GM12878 (cell line): ENCODE data around the gene ACP4. TPM values are rescaled to one million over a fixed set of nuclear protein-coding genes. Genes with fewer than 3 reads are reported as not detected.

ENCODE experiments used
- ATAC-seq: fragments of 200-7000 bp; cut with Tn5 transposase; 3 replicates; pipeline ENCODE4 v1.9.1; 2020; ENCODE audit warnings: mild to moderate bottlenecking, moderate library complexity
- BruUV-seq: library from RNA; stranded (reverse); fragments of 400-500 nt; replicated peaks from 2 replicates; lab custom pipeline; 2021; lab: Mats Ljungman, UMichigan
- CTCF ChIA-PET: fragments of 300-600 bp; sonication (Branson Sonifier 250); formaldehyde crosslinking; extraction: SDS; loops from one replicate; lab custom pipeline; 2021; ENCODE audit warnings: inconsistent platforms; lab: Yijun Ruan, JAX
- POLR2A ChIA-PET: fragments of 350-600 bp; formaldehyde crosslinking; extraction: SDS; loops from one replicate; lab custom pipeline; 2021; ENCODE audit warnings: inconsistent platforms; lab: Charles Lee
- RAD21 ChIA-PET: fragments of 300-600 bp; sonication (Branson Sonifier 250); formaldehyde crosslinking; loops from one replicate; lab custom pipeline; 2023; ENCODE audit warnings: antibody characterized with exemption; ENCODE audit not compliant: unreplicated experiment; lab: Charles Lee
- SMC1A ChIA-PET: fragments of 300-600 bp; sonication (Branson Sonifier 250); formaldehyde crosslinking; loops from one replicate; lab custom pipeline; 2023; ENCODE audit not compliant: unreplicated experiment, uncharacterized antibody; lab: Charles Lee
- DNase-seq: peaks from one replicate; pipeline ENCODE4 v3.0.0-alpha.2; 2011; ENCODE audit warnings: low read depth, low spot score
- FAIRE-seq: peaks from 3 replicates; lab custom pipeline; 2011; peaks lifted over from hg19 to GRCh38; lab: Jason Lieb, UNC
- H2AFZ ChIP-seq: 2 replicates; pipeline ENCODE4 v1.6.0; 2011; ENCODE audit warnings: low read depth, low read length, control low read depth; ENCODE audit not compliant: control insufficient read depth
- H3K27ac ChIP-seq: 2 replicates; pipeline ENCODE4 v1.5.1; 2011; ENCODE audit warnings: control low read depth; ENCODE audit not compliant: control insufficient read depth, insufficient read depth
- H3K27me3 ChIP-seq, 2 experiments: replicated peaks in 1 of 2; 2 replicates each; pipeline versions ENCODE4 v1.6.0 to v1.6.1; 2011; ENCODE audit warnings: low read length in 1 of 2; ENCODE audit not compliant: control insufficient read depth in 2 of 2, insufficient read depth in 2 of 2
- H3K36me3 ChIP-seq, 2 experiments: 2 replicates each; pipeline ENCODE4 v1.5.1; 2011; ENCODE audit warnings: low read length in 1 of 2; ENCODE audit not compliant: control insufficient read depth in 2 of 2, insufficient read depth in 2 of 2
- H3K4me1 ChIP-seq: 2 replicates; pipeline ENCODE4 v1.6.1; 2011; ENCODE audit warnings: mild to moderate bottlenecking, low read length, moderate library complexity, mixed read lengths; ENCODE audit not compliant: control insufficient read depth, insufficient read depth
- H3K4me2 ChIP-seq: 2 replicates; pipeline ENCODE4 v1.6.0; 2011; ENCODE audit warnings: control low read depth; ENCODE audit not compliant: control insufficient read depth, insufficient read depth
- H3K4me3 ChIP-seq: fragments of 200-600 bp; sonication (generic); 2 replicates; pipeline ENCODE4 v1.5.1; 2016
- H3K79me2 ChIP-seq: 2 replicates; pipeline ENCODE4 v1.6.0; 2011; ENCODE audit warnings: low read length; ENCODE audit not compliant: control insufficient read depth, insufficient read depth
- H3K9ac ChIP-seq: 2 replicates; pipeline ENCODE4 v1.8.0; 2011; ENCODE audit warnings: low read length, control low read depth, mixed read lengths; ENCODE audit not compliant: control insufficient read depth, insufficient read depth
- H3K9me3 ChIP-seq: replicated peaks from 3 replicates; pipeline ENCODE4 v1.5.1; 2011; ENCODE audit warnings: mild to moderate bottlenecking, low read length; ENCODE audit not compliant: control insufficient read depth, insufficient read depth
- H4K20me1 ChIP-seq: 2 replicates; pipeline ENCODE4 v1.6.0; 2011; ENCODE audit not compliant: control insufficient read depth, insufficient read depth
- BACH1 ChIP-seq: fragments of 450-650 bp; IDR thresholded peaks from 2 replicates; pipeline ENCODE4 v1.6.1; 2017; ENCODE audit warnings: mild to moderate bottlenecking, borderline replicate concordance
- HDGF ChIP-seq: fragments of 450-650 bp; IDR thresholded peaks from 2 replicates; pipeline ENCODE4 v1.6.1; 2016; ENCODE audit warnings: antibody characterized with exemption
- LARP7 ChIP-seq: fragments of 450-650 bp; IDR thresholded peaks from 2 replicates; pipeline ENCODE4 v1.6.1; 2017; ENCODE audit warnings: mild to moderate bottlenecking
- MLLT1 ChIP-seq: fragments of 450-650 bp; IDR thresholded peaks from 2 replicates; pipeline ENCODE4 v1.6.1; 2016; ENCODE audit warnings: mild to moderate bottlenecking
- NR2C1 ChIP-seq: fragments of 450-650 bp; IDR thresholded peaks from 2 replicates; pipeline ENCODE4 v1.6.1; 2017; ENCODE audit warnings: antibody characterized with exemption, mild to moderate bottlenecking, moderate library complexity
- PAX5 ChIP-seq: IDR thresholded peaks from 2 replicates; pipeline ENCODE4 v1.6.1; 2011; ENCODE audit warnings: low read depth, low read length, borderline replicate concordance
- PAX8 ChIP-seq: fragments of 450-650 bp; IDR thresholded peaks from 2 replicates; pipeline ENCODE4 v1.6.1; 2017; ENCODE audit warnings: mild to moderate bottlenecking, moderate library complexity
- PKNOX1 ChIP-seq: fragments of 450-650 bp; IDR thresholded peaks from 2 replicates; pipeline ENCODE4 v1.6.1; 2016; ENCODE audit warnings: mild to moderate bottlenecking
- SIX5 ChIP-seq: IDR thresholded peaks from 2 replicates; pipeline ENCODE4 v1.6.1; 2011; ENCODE audit warnings: mild to moderate bottlenecking, low read depth, low read length, moderate library complexity; ENCODE audit not compliant: severe bottlenecking
- SRF ChIP-seq, 2 experiments: IDR thresholded peaks; 2 replicates each; pipeline ENCODE4 v1.6.1; 2011; ENCODE audit warnings: low read depth in 2 of 2, low read length in 2 of 2, mild to moderate bottlenecking in 1 of 2, moderate library complexity in 1 of 2
- USF2 ChIP-seq: IDR thresholded peaks from 2 replicates; pipeline ENCODE4 v1.6.1; 2011; ENCODE audit warnings: low read depth, low read length, improper control_type of control experiment, borderline replicate concordance
- ZZZ3 ChIP-seq: IDR thresholded peaks from 2 replicates; pipeline ENCODE4 v1.6.1; 2011; ENCODE audit warnings: low read depth; ENCODE audit not compliant: control insufficient read depth, insufficient read length
- WGBS: methylation state at CpG from one replicate; pipeline ENCODE4 v1.1.6; 2016; ENCODE audit warnings: low lambda C conversion rate; ENCODE audit not compliant: insufficient replicate concordance, insufficient coverage; ENCODE audit errors: missing lambda C conversion rate; 5-methylcytosine and 5-hydroxymethylcytosine counted together
- in situ Hi-C: fragments of 300-500 bp; cut with MboI; formaldehyde crosslinking; loops from 9 replicates; pipeline ENCODE4 v1.14.3; 2018; ENCODE audit warnings: mixed read lengths
- intact Hi-C: fragments of 100-400 bp; cut with micrococcal nuclease; formaldehyde crosslinking; loops from one replicate; pipeline ENCODE4 v1.14.2; 2022; ENCODE audit not compliant: unreplicated experiment
- polyA plus RNA-seq, 11 experiments: library from polyadenylated mRNA; depleted of rRNA in 4 of 11; unstranded in 6 of 11; stranded (reverse) in 5 of 11; fragments of >200 nt; fragmentation: Nextera tagmentation in 4 of 11; fragmentation: Illumina TruSeq in 1 of 11; extraction: Ambion mirVana in 4 of 11; extraction: Trizol in 1 of 11; gene quantifications; 1 replicate in 1 of 11; 2 replicates in 10 of 11; pipeline versions ENCODE4 v1.2.1 to v1.2.3, GENCODE V29; 2011 to 2016; ENCODE audit warnings: inconsistent platforms in 2 of 11, missing spikeins in 2 of 11, low read depth in 1 of 11
- total RNA-seq, 4 experiments: library from RNA; depleted of rRNA in 3 of 4; stranded (reverse); fragments of >200 nt in 3 of 4; fragmentation: Illumina TruSeq in 1 of 4; extraction: Trizol in 1 of 4; gene quantifications; 2 replicates each; pipeline versions ENCODE4 v1.2.1 to v1.2.3, GENCODE V29; 2013 to 2021
- TF ChIP-seq, protein P1 (sequence below): fragments of 450-650 bp; IDR thresholded peaks from 2 replicates; pipeline ENCODE4 v1.6.1; 2017; ENCODE audit warnings: antibody characterized with exemption, mild to moderate bottlenecking, moderate library complexity

The ACP4 gene
- total and polyA plus RNA-seq, 10 of the 15 experiments (the other 5 are each of a cell fraction or from before 2014, with no cell fraction given): not detected

GRCh38 chr19:50817941-50818858 lies 28.0 kb downstream of the ACP4 start (continued):
- no peak for TF ChIP-seq SIX5
- TF ChIP-seq HDGF: peak; percentile 50

DNA sequence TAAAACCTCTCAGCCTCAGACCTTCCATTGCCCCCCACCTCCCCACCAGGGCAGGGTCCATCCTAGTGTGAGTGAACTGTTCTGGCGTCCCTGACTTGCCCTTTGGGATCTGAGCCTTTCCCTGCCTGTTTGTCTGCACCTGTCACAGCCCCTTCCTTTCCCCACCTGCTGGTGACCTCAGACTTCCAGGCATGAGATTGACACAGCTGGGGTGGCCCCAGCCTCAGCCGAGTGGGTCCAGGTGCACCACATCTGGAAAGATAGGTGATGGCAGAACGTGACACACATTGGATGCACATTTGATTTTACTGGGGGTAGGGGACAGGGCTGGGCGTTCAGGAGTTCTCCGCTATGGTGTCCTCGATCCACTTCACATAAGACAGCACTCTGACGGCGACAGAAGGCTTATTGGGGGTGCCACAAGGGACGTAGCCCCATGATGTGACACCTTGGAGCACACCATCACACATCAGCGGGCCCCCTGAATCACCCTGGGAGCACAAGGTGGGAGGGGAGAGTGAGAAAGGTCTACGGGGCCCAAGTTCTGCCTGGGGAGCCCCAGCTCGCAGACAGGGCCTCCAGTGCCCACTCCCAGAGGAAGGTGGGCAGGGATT lies 28.8 kb downstream of the ACP4 start:
- Histone ChIP-seq H4K20me1 (no peaks in the 10 kb centered on the region), H3K9ac (no peak overlapping the region), H3K9me3 (peaks cover 3% of the 10 kb centered on the region; the same call in 2 of the 3 replicates), H2AFZ (no peak overlapping the region), H3K27ac (no peak overlapping the region), H3K4me2 (peak overlapping the region; percentile 84), H3K4me1 (peaks cover 36% of the 10 kb centered on the region), H3K36me3 (no peaks in the 10 kb centered on the region), H3K79me2 (peaks cover 4% of the 10 kb centered on the region), H3K27me3 (no peaks in the 10 kb centered on the region), H3K4me3 (peak overlapping the region; percentile 97)
- FAIRE-seq (peak; percentile 61), DNase-seq (no peak), ATAC-seq (no peak)
- RAD21 ChIA-PET: interaction anchor here (0.8 to 2.4 kb wide), 5 partner anchors 14 to 103 kb away, joined by 3 to 10 read pairs (median 4); no protein-coding TSS in a partner anchor
- intact Hi-C loops (loop anchor here (2.0 kb wide), 1 partner anchor 16 kb away; no protein-coding TSS in a partner anchor), in situ Hi-C loops (loop anchor here (10.0 kb wide), 1 partner anchor 546 kb away; the partner anchor contains the start of genes CLDND2 and ETFB)
- POLR2A ChIA-PET: interaction anchor here (0.6 to 2.9 kb wide), 7 partner anchors 14 to 461 kb away, joined by 3 to 19 read pairs (median 3); no protein-coding TSS in a partner anchor
- WGBS: 34% methylated on average over 12 of the region's 12 CpGs
- CTCF ChIA-PET: interaction anchor here (0.5 to 2.7 kb wide), 9 partner anchors 12 to 276 kb away, joined by 3 to 15 read pairs (median 5); partner anchors contain the start of gene KLK15
- no TSS peak for BruUV-seq
- SMC1A ChIA-PET: interaction anchor here (0.6 to 4.6 kb wide), 4 partner anchors 14 to 102 kb away, joined by 3 to 16 read pairs (median 4); no protein-coding TSS in a partner anchor
- no peak for TF ChIP-seq SRF (IDR thresholded peaks at IDR 0.05; ENCODE audit: low read depth in 2 of 2, low read length in 2 of 2)
- TF ChIP-seq LARP7: no peak
- TF ChIP-seq BACH1: no peak
- no peak for TF ChIP-seq USF2
- TF ChIP-seq, protein P1, sequence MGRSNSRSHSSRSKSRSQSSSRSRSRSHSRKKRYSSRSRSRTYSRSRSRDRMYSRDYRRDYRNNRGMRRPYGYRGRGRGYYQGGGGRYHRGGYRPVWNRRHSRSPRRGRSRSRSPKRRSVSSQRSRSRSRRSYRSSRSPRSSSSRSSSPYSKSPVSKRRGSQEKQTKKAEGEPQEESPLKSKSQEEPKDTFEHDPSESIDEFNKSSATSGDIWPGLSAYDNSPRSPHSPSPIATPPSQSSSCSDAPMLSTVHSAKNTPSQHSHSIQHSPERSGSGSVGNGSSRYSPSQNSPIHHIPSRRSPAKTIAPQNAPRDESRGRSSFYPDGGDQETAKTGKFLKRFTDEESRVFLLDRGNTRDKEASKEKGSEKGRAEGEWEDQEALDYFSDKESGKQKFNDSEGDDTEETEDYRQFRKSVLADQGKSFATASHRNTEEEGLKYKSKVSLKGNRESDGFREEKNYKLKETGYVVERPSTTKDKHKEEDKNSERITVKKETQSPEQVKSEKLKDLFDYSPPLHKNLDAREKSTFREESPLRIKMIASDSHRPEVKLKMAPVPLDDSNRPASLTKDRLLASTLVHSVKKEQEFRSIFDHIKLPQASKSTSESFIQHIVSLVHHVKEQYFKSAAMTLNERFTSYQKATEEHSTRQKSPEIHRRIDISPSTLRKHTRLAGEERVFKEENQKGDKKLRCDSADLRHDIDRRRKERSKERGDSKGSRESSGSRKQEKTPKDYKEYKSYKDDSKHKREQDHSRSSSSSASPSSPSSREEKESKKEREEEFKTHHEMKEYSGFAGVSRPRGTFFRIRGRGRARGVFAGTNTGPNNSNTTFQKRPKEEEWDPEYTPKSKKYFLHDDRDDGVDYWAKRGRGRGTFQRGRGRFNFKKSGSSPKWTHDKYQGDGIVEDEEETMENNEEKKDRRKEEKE: no peak
- TF ChIP-seq ZZZ3: no peak
- TF ChIP-seq NR2C1: no peak
- no peak for TF ChIP-seq PAX8
- peak; percentile 77 for TF ChIP-seq MLLT1
- no peak for TF ChIP-seq PAX5
- peak; percentile 64 for TF ChIP-seq PKNOX1
